AG08396 (cell line): ENCODE results near the gene PAX2.

Experiments used
- DNase-seq: peaks from one replicate; pipeline ENCODE4 v3.0.0; 2012; ENCODE audit warnings: low spot score, mixed read lengths

PAX2 gene

DNA sequence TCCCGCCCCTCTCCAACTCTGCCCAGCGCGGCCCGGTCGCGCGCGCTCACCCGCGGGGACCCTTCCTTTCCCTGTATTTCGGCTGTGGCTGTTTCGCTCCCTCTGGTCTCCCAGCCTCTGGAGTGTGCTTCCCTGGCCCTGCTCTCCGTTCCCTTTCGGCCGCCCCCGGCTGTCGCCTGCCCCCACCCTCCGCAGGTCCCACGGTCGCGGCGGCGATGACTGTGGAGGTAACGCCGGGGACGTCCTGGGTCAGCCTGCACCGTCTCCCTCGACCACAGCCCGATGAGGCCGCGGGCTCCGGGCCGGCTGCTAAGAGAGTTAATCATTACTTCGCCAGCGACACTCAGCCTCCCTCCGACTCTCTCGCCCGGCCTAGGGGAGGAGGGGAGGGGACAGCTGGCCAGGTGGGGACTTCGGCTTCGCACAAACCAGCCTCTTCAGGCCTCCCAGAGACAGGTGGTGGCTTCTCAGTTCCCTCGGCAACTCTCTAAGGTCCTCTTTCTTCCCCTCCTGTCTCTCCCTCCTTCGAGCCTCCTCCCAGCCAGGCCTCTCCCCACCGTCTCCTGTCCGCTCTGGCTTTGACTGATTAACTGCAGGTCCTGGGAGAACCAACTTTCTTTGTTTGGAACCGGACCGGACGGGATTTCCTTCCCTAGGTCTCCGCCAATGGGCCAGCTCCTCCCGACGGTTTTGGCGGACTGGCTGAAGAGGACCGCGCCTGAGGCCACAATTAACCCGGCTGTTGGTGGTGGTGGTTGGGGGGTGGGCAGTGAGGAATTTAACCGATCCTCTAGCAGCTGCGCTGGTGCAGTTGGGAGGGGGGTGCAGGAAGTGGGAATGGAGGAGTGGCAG, 5.6 kb upstream of the PAX2 start:
- DNase-seq, result peak; percentile 8

DNA sequence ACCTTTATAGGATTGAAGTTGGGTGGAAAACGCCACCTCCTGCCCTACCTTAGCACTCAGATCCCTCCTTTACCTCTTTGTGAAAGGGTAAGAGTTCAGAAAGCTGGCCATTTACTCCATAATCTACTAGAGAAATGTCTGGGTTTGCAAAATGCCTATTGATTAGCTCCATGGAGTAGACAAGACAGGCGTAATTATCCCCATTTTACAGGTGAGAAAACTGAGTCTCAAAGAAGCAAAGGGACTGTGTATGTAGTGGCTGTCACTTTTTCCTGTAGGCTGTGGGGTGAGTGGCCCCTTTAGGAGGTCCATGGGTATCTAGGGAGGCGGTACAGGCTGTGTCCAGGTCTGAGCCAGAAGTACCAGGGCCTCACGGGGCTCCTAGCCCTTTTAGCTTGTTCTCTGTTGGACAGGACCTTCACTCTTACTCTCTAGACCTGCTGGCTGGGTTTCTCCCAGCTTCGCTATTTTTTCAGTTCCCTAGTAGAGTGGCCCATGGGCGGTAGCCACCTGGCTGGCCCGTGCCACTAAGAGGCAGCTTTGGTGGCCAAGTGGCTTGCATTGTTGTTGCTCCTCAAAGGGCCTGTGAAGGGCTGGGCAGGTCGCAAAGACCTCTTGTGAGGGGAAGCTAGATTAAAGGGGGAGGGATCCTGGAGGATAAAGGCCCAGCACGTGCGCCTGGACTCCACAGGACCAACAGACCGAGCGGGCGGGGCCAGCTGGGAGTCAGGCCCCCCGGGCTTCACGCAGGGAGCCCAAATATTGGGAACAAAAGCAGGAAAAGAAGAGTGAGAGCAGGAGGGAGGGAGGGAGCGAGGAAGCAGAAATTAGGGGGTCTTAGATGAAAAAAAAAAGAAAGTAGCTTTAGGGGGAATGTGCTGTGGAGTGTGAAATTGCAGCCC, 4.7 kb upstream of the PAX2 start:
- DNase-seq, result no peak

DNA sequence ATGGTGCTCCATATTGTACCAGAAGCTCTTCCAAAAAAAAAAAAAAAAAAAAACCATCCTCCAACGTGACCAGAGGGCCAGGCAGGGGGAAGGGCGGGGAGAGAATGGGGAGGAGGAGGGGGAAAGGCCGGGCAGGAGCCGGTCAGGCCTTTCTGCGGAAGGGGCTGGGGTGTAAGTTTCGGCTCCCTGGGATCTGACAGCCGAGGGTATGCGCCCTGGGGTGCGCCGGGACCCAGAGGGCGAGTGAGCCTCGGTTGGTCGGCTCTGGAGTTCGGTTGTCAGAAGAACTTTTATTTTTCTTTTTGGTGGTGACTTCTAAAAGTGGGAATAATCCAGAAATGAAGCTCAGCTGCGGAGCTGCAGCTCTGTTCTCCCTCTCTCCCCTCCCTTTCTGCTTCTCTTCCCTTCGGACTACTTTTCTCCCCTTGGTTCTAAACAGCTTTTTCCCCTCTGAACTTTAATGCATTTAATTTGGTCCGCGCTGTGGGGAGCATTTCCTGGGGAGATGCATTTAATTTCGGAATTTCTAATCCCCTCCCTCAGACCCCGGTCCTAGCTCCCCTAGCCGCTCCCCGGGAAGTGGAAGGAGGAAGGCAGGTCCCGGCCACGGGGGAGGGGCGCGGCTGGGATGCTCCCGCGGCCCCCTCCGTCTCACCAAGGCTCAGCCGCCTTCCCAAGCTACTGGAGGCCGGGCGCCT, 3.9 kb upstream of the PAX2 start:
- peak; percentile 14 for DNase-seq

DNA sequence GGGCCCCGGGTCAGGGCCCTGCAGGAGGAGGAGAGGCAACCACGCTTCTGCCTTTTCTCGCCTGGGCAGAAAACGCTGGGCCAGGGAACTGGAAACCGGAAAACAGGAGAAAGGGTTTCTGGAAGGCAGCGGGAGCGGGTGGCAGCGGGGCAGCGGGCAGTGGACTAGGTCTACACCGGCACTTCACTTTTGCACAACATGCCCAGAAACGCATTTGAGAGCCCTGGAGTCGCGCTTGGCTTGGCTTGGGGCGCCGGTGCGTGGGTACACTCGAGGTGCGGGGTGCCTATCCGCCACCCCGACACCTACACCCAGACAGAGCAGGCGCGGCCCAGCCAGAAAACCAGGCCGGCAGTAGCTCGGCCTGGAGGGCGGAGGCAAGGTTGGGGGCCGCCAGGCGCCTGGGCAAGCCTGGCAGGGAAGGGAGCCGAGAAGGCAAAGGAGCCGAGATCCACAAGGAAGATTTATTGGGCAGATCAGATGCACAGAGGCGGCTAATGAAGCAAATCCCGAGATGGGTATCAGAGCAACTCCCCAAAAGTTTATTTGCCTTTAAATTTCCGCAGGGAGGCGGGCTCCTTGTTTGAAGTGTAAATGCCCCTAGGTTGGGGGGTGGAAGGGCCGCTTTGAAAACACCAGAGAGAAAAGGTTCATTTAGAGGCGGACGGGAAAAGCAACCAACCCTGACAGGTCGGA, 3.2 kb upstream of the PAX2 start:
- DNase-seq, result peak; percentile 20

DNA sequence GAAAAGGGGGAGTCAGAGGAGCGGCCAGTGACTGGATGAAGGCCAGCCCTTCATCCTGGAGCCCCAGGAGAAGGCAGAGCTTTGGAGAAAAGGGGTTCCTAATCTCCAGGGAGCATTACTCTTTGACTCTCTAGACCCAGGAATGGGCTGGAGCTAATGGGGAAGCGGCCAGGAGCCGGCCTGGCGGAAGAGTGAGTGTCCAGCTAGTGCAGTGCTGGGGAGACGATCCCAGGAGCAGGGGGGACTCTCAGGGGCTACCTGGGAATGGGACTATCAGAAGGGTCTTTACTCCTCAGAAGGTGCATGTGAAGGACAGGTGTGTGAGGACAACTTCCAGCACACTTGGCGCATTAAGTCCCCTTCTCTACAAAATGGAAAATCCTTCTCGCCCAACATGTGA, 2.4 kb upstream of the PAX2 start:
- peak; percentile 16 for DNase-seq

DNA sequence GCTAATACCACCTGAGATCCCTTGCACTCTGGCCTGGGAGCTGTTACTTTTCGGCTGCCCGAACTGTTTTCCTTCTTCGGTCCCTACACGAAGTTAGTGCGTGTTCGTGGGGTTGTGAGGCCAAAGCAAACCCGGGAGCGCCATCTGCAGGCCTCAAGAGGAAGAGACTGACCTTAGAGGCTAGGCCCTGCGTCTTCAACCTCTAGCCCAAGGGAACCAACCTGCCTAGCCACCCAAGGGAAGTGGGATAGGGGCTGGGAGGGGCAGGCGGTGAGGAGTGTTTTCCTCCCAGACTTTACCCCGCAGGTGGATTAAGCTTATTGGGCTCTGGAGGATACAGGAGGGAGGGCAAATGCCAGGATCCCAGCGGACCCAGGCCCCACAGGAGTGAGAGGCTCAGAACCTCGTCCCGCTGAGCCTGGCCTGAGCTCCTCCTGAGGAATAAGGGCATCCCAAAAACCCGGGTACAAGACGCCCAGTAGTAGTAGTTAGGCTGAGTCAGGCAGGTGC, 1.7 kb upstream of the PAX2 start:
- peak; percentile 85 for DNase-seq

DNA sequence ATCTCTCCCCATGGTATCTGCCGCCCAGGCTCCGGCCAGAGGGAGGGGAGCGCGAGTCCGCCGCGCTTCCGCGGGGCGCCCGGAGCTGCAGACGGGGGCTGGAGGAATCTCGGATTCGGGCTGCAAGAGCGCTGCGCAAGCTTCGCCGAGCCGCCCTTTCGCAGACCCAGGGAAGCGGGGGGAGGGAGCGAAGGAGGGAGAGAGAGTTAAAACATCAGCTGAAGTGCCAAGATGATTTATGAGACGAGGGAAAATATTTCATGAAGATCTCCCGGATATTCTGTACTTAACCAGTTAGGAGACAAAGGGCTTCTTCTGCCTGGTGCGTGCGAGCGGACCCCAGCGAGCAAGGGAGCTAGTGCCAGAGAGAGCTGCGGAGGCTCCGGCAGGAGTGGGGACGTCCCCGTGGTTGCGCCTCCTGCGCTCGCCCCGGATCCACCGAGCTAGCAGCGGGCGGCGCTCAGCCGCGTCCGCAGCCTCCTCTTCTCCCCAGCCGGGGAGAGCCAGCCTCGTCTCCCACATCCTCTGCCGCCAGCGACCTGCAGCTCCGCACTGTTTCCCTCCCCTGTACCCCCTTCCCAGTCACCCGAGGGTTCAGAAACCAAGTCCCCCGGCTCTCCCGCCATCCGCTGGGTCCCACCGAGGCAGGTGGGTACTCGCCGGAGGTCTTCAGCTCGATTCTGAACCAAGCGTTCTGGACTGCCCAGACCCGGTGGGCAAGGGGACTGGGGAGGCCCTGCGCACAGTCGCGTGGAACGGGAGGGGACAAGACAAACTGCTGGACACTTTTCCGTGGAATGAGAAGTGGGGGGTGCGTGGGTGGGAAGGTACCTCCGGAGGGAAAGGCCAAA, 1.0 kb upstream of the PAX2 start:
- DNase-seq, result peak; percentile 29

DNA sequence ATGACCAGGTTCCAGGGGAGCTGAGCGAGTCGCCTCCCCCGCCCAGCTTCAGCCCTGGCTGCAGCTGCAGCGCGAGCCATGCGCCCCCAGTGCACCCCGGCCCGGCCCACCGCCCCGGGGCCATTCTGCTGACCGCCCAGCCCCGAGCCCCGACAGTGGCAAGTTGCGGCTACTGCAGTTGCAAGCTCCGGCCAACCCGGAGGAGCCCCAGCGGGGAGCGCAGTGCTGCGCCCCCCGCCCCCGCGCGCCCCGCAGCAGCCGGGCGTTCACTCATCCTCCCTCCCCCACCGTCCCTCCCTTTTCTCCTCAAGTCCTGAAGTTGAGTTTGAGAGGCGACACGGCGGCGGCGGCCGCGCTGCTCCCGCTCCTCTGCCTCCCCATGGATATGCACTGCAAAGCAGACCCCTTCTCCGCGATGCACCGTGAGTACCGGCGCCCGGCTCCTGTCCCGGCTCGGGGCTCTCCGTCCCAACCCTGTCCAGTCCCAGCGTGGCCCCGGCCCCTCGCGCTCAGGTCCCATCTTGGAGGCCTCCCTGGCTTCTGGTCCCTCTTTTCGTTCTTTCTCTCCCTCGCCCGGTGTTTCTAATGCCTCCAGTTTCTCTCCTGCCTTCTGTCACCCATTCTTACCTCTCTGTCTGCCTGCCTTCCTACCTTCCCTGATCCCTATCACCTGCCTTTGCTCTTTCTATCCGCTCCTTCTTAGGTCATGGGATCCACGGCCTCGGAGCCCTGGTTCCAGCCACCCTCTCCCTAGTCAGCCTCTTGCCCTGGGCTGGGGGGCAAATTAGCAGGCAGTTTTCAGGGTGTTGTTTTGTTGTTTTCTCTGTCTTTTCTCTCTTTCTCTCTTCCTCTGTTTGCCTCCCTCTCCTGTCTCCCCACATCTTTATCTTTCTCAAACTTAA, 751 bp downstream of the PAX2 start:
- DNase-seq, result peak; percentile 18

DNA sequence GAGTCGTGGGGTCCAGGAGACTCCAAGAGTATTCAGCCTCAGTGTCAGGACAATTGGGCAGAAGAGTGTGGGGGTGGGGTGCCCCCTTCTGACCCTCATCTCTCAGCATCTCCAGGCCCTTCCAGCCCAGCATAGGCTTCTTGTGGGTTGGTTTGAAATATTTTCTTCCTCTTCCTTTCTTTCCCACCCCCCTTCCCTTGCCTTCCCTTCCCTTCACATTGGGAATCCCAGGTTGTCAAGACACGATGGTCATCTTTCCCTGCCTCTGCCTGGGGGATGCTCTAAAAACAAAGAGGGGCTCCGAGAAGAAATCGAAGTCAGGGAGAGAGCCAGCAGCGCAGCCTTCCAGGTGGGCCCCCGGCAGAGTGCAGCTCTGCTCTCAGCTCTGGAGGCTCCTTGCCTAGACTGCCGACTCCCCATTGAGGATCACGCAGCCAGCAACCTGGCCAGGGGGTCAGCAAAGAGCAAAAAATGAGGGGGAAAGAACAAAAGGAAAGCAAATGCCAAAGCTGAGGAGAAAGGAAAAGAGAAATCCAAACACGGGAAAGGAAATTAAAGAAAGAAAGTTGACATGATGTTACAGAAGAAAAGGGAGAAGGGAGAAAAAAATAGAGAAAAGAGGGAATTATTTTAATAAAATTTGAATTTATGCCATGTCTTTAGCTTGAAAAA, 1.5 kb downstream of the PAX2 start:
- DNase-seq, result no peak

DNA sequence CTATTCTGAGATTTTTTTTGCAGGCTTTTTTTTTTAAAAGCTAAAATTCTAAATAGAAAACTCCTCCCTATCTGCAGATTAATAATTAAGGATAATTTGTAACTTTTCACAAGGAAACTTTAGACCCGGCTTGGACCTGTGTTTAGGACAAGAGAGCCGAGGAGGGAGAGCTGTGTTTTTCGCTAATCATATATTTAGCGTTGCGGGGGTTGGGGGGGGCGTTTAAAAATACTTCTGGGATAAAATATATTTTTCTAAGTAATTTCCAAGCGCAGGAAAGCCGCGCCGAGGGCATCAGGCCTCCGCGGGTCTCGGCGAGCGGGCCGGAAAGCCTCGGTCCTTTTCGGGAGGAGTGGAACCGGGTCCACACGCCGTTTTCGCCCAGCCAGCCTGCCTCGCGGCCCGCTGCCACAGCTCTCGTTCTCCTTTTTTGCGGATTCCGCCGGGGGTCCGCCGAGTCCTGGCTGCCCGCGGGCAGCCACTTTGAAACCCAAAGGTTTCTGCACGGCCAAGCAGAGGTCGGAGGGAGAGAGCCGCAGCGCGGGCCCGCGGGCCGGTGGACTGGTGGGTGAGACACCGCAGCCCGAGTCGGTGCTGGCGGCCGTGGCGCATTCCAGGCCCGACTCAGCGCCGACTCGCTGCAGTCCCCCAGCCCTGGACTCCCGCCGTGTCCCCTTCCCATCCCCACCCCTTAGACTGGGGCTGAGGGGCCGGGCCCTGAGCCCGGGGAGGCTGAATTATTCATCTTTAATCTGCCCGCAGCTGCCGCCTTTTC, 2.3 kb downstream of the PAX2 start:
- DNase-seq, result peak; percentile 22

DNA sequence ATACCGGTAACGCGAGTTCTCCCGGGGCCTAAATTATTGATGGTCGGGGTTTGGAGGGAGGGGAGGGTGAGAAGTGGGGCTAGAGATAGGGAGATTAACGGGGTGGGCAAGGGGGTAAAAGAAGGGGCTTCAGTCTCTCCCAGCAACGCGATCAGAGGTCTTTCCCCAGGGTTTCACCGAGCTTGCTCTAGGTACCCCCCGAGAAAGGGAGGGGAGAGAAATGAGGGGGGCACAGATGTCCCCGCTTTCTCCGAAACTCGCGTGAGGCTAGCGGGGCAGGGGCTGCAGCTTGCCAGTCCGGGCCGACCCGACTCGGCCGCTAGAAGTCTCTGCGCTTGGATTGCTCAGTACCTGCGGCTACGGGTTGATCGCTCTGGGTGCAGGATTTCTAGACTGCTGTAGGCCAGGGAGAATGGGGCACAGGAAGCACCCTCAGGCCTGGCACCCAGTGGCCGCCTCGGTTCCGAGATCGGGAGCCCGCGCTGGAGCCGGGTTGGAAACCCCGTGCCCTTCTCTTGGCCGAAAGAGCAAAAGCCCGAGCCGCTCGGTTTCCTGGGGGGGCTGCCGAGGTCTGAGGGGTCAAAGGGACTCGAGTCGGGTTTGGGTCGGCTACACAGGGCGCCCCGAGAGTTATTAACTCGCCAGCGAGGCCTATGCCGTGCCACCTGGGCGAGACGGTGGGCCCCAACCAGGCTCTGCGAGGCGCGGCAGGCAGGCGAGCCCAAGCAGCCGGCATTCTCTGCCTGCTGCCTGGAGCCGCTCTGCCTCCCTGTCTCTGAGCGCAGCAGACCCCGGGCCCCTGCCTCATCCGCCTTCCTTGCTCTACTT, 3.1 kb downstream of the PAX2 start:
- peak; percentile 13 for DNase-seq

DNA sequence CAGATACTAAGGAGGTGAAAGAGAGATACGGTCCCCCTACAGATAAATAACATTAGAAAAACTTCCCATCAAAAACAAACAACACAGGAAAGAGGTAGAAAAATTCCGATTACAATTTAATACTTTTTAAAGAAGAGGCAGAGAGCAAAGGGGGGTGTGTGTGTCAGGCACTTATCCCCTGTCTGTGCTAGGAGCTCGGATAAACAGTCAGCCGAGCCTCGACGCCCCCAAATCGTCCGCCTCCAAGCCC, 3.6 kb downstream of the PAX2 start:
- DNase-seq, result no peak

DNA sequence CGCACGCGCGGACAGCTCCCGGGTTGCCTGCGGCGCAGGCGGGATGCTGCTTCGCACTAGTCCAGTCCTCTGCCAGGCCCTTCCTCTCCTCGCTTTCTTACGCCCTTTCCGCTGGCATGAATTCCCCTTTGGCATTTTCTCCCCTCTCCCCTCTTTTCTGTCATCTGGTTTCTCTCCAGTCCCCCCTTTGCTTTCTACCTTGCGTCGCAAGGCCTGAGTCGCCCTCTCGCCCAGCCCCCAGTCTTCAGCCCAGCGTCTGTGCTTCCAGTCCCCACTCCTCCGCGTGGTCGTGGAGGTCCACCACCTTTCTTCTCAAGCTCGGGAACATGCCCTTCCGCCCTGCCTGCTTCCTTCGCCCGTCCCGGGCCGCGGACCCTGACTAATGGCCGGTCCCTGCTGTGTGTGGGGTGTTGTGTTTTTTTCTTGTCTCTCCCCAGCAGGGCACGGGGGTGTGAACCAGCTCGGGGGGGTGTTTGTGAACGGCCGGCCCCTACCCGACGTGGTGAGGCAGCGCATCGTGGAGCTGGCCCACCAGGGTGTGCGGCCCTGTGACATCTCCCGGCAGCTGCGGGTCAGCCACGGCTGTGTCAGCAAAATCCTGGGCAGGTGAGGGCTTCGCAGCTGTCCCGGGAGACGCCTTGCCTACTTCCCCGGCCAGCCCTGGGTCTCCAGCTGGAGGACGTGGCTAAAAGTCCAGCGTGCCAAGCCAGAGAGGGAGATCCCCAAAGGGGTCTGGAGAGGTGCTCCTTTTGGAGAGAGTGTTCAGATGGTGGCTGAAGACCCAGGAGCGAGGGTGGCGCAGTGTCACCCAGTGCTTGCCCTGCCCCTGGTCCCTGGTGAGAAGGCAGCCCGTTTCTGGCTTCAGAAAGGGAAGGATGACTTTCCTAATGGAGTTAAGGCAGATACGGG, 4.2 kb downstream of the PAX2 start:
- DNase-seq, result peak; percentile 19

DNA sequence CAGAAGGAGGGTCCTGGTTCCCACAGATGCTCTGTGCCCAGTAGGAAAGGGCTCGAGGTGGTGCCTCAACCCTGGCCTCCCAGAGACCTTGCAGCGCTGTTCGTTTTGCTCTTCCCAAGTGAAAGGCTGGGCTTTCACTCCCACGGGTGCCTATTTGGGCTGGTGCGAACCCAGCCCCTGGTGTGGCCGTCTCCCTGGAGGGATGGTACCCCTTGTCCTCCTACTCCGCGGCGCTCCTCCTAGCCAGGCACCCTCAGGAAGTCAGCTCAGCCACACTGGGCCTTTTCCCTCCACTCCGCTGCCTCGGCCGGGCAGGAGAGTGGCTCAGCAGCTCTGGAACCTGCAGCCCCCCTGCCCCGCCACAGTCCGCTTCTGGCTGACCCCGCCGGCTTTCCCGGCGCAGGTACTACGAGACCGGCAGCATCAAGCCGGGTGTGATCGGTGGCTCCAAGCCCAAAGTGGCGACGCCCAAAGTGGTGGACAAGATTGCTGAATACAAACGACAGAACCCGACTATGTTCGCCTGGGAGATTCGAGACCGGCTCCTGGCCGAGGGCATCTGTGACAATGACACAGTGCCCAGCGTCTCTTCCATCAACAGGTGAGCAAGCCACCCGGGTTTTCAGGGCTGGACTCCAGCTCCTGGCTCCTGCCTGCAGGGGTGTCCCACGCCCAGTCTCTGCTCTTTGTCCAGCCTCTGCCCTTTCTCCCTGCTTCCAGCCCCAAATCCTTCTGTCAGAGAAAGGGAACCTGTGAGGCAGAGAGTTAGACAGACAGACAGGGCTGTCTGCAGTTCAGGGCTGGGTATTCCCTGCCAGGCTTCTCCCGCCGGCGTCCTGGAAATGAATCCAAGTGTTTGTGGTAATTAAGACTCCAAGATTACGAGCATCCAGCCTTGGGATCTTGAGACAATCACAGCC, 5.2 kb downstream of the PAX2 start:
- peak; percentile 11 for DNase-seq

DNA sequence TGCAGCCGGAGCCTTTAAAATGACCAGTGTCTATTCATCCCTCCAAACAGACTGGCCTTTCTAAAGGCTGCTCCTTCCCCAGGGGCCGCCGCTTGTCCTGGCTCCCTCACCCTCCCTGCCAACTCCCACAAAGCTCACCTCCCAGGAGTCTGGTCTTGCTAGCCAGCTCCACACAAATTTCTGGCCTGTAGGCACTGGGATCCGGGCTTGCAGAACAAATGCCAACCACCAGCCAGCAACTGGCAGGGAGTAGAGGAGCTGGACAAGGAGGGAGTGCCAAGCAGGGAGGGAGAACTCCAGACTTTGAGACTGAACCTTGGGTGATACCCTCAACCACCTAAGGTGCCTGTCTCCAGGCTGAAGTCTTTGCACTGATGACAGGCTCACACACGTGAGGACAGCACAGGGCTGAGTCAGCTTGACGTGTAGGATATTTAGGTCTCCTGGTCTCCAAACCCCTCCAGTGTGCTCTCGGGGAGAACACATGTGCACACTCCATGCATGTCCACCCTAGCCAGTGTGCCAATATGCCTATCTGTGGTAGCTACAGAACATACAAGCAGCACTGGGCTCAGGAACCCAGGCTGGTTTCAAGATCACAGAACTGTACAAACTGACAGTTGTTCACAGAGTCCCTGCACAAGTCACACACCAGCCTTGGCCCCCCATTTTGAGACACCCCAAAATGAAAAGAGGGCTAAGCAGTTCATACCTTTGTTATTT, 6.0 kb downstream of the PAX2 start:
- no peak for DNase-seq
